NK-92 treated with Interleukin-12 subunit alpha and Interleukin-12 subunit beta, amount 100 ng/mL, for 24 hours (cell line): ENCODE data around the gene CASQ1.
A peak's percentile ranks its signal among the peaks of the same experiment; 100 is the strongest.

Experiments used
- DNase-seq: peaks from one replicate; lab custom pipeline; 2025; lab: John Stamatoyannopoulos, UW

Gene CASQ1

DNA sequence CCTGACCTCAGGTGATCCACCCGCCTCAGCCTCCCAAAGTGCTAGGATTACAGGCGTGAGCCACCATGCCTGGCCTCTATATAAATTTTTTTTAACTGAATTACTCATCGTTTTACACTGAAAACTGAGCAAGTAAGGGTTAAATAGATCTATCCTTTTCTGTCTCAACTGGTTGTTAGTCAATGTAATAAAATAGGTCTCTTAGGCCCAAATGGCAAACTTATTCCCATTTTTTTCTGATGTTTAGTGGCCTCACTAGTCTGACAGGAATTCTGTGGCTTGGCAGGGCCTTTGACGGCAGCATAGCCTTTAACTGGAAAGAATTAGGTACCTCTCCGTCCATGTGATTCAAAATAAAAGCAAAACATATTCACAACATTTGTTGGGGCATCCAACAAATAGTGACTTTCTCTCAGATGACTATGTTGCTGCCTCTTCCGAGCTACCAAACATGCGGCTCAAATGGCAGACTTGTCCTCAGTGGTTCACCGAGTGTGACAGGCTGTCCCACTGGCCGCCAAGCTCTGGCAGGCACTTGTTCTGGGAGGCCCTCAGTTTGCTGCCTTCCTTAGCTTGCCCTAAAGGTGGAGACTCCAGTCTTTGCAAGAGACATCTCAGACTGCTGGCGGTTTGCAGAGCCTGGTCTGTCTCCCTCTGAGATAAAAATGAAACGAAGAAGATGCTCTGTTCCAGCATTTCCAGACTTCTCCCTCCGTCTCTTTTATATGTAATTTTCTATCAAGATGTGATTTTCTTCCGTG lies 21.6 kb upstream of the CASQ1 start:
- DNase-seq, result no peak

DNA sequence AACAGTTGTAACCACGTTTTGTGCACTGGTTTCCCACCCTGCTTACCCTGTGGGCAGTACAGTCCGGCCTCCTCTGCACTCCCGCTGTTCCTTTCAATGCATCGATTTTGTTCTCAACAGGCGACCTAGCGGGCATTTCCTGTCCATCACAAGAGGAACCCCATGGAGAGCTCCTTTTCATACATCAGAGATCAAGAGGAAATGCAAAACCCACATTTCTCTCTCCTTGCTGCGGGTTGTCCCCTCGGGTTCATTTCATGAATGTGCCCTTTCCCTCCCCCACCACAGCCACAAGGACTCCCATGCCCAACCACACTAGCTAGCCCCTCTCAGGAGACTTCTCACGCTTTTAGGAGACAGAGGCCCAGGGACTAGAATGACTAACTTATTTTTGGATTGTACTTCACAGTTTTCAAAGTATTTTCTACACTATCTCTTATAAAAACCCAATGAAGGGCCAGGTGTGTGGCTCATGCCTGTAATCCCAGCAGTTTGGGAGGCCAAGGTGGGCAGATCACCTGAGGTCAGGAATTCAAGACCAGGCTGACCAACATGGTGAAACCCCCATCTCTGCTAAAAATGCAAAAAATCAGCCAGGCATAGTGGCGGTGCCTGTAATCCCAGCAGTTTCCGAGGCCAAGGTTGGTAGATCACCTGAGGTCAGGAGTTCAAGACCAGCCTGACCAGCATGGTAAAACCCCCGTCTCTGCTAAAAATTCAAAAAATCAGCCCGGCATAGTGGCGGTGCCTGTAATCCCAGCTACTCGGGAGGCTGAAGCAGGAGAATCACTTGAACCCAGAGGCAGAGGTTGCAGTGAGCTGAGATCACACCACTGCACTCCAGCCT lies 20.6 kb upstream of the CASQ1 start:
- DNase-seq, result no peak

DNA sequence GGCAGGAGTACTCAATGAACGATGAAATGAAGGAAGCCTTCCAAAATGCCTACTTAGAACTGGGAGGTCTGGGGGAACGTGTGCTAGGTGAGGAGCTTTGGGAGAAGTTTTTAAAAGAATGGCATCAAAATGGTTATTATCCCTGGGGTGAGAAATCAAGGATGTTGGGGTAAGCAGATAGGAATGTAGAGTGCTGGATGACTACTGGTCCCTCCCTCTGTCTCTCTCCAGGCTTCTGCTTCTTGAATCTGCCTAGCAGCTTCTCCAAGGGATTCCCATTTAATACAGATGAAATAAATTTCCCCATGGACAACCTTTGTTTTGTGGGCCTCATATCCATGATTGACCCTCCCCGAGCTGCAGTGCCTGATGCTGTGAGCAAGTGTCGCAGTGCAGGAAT lies 19.0 kb upstream of the CASQ1 start:
- no peak for DNase-seq

DNA sequence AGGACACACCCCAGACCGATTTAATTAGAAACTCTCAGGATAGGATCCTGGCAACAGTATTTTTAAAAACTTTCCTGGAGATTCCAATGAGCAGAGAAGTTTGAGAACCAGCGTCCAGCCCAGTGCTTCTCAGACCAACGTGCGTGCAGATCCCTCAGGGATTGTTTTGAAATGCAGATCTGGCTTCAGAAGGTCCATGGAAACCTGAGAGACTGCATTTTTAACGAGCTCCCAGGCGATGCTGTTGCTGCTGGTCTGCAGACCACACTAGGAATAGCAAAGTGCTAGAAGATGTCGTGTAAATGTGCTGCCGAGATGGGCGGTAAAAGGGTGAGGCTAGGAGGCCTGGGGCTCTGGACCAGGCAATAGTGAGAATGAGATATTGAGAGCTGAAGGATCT lies 18.4 kb upstream of the CASQ1 start:
- no peak for DNase-seq

DNA sequence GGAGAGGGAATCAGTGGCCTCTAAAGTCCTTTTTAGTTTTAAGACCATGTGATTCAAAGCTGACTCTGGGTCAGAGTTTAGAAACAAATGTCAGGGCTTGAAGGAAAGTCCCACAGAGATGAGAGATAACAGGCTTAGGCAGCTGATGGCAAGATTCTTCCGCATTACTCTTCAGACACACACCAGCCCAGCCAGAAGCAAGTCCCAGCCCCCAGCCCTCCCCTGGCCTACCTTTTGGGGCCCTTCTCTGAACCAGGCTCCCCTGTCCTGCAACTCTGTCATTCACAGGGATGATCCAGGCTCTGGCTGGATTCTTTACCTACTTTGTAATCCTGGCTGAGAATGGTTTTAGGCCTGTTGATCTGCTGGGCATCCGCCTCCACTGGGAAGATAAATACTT lies 13.1 kb upstream of the CASQ1 start:
- no peak for DNase-seq

DNA sequence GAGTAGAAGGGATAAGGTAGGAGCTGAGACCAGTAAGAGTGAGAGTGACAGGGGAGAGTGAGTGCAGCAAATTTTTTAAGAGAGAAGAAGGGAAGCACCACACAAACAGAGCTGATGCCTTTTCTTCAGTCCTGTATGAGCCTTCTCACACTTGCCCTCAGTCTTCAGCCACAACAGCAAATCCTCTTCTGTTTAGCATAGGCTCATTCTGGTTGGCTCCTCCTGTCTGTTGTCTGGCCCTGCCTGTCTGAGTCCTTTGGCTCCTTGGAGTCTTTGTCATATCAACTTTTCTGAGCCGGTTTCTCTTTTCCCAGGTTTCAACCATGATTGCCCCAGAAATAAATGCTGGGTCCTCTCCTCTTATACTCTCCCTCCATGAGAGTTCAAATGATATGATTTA lies 12.7 kb upstream of the CASQ1 start:
- no peak for DNase-seq

DNA sequence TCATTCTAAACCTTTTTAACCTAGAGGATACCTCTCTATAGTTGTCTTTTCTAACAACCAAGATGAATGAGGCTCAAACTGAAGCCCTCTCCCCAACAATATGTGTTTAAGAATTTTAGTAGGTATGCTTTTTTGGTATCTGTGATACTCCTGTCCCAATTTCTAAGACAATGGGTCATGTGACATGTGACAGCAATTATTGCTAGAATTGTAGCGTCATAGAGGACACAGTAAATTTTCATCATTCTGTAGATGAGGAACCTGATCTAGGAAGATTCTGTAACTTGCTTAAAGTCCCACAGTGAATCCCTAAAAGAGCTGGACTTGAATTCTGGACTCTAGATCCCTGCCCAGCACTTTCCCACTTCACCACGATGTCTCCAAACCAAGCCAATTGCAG lies 11.6 kb upstream of the CASQ1 start:
- no peak for DNase-seq

DNA sequence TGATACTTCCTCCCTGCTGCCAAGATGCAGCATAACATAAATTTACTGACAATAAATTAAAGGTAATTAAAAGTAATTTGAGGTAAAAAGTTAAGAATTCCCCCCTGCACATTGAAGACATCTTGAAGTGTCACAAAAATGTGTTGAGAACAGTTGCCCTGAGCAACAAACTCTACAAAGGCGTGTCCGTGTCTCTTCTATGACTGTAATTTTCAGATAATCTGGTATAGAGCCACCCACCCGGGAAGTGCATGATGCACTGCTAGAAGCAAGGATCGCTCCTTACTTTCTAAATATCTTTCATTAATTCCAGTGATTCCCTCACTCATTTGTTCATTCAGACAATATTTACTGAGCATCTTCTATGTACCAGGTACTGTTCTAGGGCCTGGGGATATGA lies 11.0 kb upstream of the CASQ1 start:
- no peak for DNase-seq

DNA sequence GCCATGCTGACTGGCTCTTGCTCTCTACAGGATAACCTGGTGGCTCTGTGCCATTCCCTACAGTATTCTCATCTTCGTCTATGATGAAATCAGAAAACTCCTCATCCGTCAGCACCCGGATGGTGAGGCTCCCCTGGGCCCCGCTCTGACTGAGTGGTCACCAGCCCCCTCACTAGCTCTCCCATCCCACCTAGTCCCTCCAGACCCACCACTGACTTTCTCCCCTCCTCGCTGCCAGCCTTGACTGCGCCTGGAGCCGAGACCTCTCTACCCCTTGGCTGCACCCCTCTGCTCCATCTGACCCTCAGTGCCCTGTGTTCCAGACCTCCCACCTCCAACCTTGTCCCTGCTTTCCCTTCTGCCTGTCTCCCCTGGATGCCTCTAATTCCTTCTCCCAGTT lies 4.1 kb upstream of the CASQ1 start:
- no peak for DNase-seq

DNA sequence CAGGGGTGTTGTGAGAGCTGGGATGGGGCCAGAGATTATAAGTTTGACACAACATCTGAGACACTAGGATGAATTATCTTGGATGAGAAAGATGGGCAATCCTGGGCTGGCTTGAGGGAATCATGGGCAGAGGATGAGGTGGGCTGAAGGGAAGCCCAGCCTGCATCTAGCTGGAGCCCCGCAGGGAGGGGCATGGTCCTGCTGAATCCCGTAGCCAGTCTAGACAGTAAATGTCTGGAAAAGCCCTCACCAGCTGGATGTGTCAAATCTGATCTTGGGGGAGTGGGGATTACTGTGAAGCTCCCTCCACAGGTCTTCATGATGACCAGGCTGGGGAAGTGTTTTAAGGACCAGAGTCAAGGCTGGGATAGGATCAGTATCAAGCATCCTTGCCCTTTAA lies 3.6 kb upstream of the CASQ1 start:
- no peak for DNase-seq

DNA sequence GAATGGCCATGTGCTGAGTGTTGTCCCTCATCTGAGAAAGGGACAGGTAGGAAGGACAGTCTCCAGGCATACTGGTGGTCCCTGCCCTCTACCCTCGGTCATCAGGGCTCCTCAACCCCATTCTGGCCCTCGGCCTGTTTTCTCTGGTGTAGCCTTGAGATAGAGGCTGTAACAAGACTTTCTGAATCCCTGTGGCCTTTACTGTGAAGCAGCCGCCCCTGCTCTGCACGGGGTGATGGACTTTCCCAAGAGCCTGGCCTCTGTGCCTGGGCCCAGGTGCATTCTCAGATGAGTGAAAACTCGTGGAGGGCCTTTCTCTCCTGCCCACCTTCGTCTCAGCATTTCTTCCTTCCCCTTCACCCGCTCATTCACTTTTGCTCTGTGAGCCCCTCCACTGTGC lies 3.0 kb upstream of the CASQ1 start:
- DNase-seq, result no peak

DNA sequence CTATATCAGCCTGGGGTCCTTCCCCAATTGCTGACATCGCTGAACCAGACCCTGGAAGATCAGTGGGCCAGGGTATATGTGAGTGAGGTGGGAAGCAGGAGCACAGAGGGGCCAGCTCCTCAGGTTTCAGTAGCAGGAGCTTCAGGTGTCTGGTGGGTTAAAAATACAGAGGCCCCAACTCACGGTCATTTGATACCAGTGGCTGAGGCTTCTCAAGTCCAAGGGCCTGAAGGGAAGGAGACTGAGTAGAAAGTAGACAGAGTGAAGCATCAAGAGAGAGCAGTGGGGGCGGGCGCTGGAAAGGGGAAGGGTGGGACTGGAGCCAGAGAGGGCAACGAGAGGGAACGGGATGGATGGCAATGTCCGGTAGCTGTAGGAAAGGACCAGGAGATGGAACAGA lies 2.0 kb upstream of the CASQ1 start:
- no peak for DNase-seq

DNA sequence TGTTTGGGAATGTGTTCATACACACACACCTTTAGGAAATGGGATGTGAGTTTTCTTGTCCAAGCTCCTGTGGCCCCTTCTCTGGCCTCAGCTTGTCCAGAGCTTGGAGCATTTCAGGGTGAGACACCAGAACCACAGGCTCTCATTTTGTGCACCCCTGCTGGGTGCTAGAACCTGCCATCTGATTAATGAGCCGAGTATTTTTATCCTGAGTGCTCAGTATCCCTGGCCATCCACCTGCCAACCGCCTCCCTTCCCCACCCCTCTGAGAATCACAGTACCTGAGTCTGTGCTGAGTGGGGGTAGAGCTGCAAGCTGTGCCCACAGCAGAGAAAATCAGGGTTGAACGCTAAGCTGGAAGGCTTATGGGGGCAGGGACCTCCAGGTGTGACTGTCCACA lies 1.4 kb downstream of the CASQ1 start:
- DNase-seq, result no peak

DNA sequence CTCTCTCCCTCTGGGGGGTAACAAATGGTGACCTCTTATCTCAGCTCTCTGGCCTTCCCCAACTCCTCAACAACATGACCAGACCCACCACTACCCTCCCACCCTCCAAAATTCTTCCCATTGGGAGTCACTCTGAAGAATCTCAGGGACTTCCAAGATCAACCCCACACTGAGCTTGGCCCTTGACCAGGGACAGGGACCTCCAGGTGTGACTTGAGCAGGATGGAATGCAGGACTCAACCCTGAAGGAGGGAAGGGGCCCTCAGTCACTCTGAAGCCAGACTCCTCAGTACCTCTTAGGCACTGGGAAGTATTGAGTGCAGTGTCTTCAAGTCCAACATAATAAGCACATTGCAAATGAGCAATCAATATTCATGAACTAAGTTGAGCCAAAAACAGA lies 1.9 kb downstream of the CASQ1 start:
- DNase-seq, result no peak

DNA sequence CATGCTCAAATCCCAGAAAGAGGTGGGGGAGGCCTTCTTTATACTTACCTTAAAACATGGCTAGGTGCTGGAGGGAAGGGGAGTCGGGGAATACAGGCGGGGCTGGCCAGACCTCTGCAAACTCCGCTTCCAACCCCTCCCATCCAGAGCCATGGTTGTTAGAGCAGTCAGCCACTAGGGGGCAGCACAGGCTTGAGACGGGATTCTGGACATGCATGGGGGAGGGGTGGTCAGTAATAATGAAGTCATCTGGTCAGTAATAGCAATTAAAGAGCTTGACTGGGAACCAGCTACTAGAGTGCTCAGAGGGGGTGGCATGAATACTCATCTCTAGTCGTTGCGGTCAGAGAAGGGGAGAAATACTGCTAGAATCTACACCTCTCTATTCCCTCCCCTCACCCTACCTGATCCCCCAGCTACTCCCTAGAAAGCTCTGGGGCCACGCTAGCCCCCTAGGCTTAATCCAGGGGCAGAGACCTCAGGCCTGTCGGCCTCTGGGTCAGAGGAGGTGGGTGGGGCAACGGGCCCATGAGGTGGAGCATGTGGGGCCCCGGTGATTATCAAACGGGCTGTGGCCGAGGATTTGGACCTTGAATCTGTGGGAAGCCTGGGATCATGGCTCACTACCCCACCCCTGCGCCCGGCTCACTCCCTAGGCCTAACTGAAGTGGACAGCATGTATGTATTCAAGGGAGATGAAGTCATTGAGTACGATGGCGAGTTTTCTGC lies 2.9 kb downstream of the CASQ1 start:
- DNase-seq, result peak; percentile 67

DNA sequence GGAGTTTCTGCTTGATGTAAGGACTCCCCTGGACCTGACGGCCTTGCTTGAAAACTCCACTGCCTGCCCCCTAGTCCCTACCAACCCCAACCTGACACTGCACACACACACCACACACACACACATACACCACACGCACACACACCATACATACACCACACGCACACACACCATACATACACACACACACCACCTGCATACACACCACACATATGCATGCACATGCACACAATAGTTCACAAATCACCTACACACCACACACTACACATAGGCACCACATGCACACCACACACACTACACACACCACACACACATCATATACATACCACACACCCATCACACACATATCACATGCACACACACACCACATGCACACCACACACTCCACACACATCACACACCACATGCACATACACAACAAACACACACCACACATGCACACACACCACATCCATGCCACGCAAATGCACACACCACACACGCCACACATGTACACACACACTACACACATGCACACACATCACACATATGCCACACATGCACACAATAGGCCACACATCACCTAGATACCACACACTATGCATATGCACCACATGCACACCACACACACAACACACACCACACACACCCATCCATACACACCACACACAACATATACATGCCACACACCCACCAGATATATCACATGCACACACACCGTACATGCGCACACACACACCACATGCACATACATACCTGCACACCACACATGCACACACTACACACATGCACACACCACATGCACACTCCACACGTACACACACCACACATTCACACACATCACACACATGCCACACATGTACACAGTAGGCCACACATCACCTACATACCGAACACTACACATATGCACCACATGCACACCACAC lies 3.7 kb downstream of the CASQ1 start:
- DNase-seq, result no peak

DNA sequence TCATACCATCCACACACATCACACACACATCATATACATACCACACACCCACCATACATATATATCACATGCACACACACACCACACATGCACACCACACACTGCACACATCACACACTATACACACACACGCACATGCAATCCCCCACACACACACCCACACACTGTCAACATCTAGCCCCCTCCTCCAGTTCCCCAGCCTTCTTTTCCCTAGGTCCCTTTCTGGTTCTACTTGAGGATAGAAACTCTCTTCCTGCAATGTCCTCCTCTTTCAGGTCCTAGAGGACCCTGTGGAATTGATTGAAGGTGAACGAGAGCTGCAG lies 4.3 kb downstream of the CASQ1 start:
- no peak for DNase-seq

DNA sequence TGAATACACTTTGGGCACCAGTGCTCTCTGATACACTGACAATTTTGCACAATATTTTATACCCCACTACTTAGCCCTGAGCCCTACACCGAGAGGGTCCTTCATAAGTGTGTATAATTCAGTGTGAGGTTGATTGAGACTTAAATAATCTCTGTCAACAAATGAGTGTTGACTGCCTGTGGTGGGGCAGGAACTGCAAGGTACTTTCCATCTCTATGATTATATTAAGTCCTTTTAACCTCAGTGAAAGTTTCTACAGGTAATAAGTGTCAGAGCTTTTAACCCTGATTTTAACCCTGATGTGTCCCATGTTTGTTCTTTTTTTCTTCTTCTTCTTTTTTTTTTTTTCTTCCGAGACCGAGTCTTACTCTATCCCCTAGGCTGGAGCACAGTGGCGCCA lies 5.8 kb downstream of the CASQ1 start:
- DNase-seq, result no peak

DNA sequence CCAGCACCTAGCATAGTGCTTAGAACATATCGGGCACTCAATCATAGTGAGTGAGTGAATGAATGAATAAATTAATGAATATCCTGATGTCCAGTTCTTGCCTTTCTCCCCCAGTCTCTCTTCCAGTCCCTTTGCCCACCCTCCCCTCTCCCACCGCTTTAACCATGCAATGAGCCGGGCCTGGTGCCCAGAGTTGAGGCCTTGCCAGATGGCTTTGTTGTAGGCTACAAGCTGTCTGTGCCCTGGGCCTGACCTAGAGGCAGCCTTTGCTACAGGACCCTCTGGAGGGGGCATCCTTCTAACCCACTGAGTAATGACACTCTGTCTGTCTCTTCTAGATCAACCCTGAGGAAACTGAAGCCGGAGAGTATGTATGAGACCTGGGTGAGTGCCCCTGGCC lies 6.9 kb downstream of the CASQ1 start:
- DNase-seq, result no peak

DNA sequence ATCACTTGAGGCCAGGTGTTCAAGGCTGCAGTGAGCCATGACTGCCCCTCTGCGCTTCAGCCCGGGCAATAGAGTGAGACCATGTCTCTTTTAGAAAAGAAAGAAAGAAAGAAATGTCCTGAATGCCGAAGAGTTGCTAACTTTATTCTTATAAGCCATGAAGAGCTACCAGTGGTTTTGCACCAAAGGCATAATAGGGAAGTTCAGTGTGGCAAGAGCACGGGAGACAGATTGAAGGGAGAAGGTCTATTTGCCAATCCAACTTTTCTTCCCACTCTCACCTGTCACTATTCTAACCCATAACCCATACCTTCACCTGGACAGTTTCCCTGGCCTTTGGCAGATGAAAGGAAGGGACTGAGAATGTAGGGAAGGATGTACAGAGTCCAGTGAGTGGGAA lies 10.4 kb downstream of the CASQ1 start:
- no peak for DNase-seq

DNA sequence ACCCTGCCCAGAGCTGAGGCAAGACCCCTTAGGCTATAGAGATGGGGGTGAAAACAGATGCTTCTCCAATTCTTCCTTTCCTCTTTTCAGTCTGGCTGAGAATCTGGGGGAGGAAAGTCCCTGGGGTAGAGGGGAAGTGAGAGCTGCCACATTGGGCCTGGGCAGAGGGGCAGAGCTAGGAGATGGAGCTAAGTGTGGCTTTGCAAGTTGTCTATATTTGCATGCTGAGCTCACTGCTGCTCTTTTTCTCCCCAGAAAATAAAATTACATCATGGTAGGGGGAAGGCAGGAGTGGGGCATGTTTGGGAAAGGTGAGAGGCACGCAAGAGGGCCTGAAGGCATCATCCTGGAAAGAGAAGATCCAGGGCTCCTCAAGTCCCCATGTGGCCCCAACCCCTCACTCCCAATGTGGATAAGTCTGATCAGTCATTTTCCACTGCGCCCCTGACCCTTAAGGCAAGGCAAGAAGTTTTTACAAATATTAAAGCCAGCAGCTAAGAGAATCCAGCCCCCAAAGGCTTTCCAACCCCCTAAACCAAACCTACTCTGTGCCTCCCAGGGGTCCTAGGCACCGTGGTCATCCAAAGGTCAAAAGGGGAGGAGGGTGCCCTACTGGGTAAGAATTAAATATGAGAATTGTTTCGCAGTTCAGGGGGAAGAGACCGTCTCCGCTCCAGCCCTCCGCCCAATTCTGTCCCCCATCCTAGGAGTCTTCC lies 14.3 kb downstream of the CASQ1 start:
- no peak for DNase-seq
